HUDEP-2 (cell line): ENCODE measurements around the gene KCP.
A peak's percentile ranks its signal among the peaks of the same experiment; 100 is the strongest.

Source experiments
- DNase-seq, 76 experiments: peaks; one replicate each; lab custom pipeline; 2025; ENCODE audit not compliant: unreplicated experiment in 76 of 76; lab: John Stamatoyannopoulos, UW

Gene KCP

GRCh38 chr7:128831178-128831993 is 79.1 kb downstream of the KCP start:
- peak in 1 of 76 experiments; percentile 9 for DNase-seq

- no peak for DNase-seq
Measured at GRCh38 chr7:128830231-128831177, 80.0 kb downstream of the KCP start, which contains the start of gene FLNC. TSS of gene FLNC (plus strand) at chr7:128830406. CDS start at chr7:128830638, 232 bp downstream.

GRCh38 chr7:128829391-128830166 is 80.9 kb downstream of the KCP start:
- DNase-seq: no peak

GRCh38 chr7:128827971-128828711 is 82.4 kb downstream of the KCP start:
- no peak for DNase-seq

- no peak for DNase-seq
Measured at GRCh38 chr7:128827248-128827958, 83.1 kb downstream of the KCP start.

GRCh38 chr7:128826916-128827247 is 83.6 kb downstream of the KCP start:
- DNase-seq: no peak
